ENCODE measurements around the gene MEGF11.

MEGF11 gene

DNA sequence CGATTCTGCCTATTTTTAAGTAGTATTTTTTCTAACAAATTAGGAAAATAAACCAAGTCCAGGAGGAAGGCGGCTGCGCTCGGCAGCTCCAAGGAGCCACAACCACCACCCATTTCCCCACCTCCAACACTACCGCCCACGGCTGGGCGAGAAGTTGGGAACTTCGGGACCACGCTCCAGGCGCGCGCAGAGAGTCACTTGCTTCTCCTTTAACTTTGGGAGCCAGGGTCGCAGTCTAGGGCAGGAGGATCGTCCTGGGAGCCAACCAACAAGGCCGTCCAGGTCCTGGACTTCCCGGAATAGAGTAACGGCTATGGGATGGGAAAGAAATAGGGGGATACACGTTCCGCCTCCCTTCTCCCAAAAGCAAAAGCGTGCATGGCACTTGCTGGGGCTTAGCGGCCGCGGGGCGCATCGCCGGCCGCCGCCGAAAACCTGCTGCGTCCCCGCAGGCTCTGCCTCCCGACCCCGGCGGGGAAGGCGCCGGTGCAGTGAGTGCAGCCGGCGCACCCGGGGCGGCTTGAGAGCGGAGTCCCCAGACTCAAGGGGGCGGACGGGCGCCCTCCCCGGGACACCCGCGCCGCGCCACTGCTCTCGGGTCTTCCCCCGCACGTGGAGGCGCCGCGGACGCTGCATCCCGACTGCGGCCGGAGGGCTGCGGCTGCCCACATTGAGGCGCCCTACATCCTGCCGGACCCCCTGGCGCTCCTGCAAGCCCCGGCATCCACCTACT lies 699 bp downstream of the MEGF11 start (continued):
- TF ChIP-seq ZNF521 (tag by site-specific recombination; IDR thresholded peaks at IDR 0.05) (no peak), ZNF510 (tag by site-specific recombination; IDR thresholded peaks at IDR 0.05; ENCODE audit: insufficient replicate concordance) (no peak), ZBTB11 (tag by site-specific recombination; conservative IDR thresholded peaks at IDR 0.05; ENCODE audit: low read depth) (peak; percentile 43), ZNF529 (tag by site-specific recombination; IDR thresholded peaks at IDR 0.05; ENCODE audit: insufficient replicate concordance) (no peak), IKZF3 (tag by site-specific recombination; IDR thresholded peaks at IDR 0.05) (no peak), ZNF133 (tag by site-specific recombination; IDR thresholded peaks at IDR 0.05) (no peak), ZNF624 (tag by site-specific recombination; IDR thresholded peaks at IDR 0.05) (no peak), ZNF391 (tag by site-specific recombination; IDR thresholded peaks at IDR 0.05; ENCODE audit: borderline replicate concordance, low read depth) (no peak), ZNF692 (tag by site-specific recombination; IDR thresholded peaks at IDR 0.05) (no peak), ZNF501 (tag by site-specific recombination; IDR thresholded peaks at IDR 0.05) (no peak), GFI1B (tag by site-specific recombination; IDR thresholded peaks at IDR 0.05) (no peak), PRDM2 (tag by site-specific recombination; IDR thresholded peaks at IDR 0.05; ENCODE audit: borderline replicate concordance) (no peak), ZNF398 (tag by site-specific recombination; IDR thresholded peaks at IDR 0.05) (peak; percentile 71), ZNF530 (tag by site-specific recombination; IDR thresholded peaks at IDR 0.05; ENCODE audit: low read depth) (no peak), ZNF10 (tag by site-specific recombination; IDR thresholded peaks at IDR 0.05) (no peak), ZFHX2 (tag by site-specific recombination; conservative IDR thresholded peaks at IDR 0.05) (peak; percentile 77)
- TF ChIP-seq, protein P1, sequence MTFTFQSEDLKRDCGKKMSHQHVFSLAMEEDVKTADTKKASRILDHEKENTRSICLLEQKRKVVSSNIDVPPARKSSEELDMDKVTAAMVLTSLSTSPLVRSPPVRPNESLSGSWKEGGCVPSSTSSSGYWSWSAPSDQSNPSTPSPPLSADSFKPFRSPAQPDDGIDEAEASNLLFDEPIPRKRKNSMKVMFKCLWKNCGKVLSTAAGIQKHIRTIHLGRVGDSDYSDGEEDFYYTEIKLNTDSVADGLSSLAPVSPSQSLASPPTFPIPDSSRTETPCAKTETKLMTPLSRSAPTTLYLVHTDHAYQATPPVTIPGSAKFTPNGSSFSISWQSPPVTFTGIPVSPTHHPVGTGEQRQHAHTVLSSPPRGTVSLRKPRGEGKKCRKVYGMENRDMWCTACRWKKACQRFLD (tag by site-specific recombination; IDR thresholded peaks at IDR 0.05), result no peak
- TF ChIP-seq, protein P2, sequence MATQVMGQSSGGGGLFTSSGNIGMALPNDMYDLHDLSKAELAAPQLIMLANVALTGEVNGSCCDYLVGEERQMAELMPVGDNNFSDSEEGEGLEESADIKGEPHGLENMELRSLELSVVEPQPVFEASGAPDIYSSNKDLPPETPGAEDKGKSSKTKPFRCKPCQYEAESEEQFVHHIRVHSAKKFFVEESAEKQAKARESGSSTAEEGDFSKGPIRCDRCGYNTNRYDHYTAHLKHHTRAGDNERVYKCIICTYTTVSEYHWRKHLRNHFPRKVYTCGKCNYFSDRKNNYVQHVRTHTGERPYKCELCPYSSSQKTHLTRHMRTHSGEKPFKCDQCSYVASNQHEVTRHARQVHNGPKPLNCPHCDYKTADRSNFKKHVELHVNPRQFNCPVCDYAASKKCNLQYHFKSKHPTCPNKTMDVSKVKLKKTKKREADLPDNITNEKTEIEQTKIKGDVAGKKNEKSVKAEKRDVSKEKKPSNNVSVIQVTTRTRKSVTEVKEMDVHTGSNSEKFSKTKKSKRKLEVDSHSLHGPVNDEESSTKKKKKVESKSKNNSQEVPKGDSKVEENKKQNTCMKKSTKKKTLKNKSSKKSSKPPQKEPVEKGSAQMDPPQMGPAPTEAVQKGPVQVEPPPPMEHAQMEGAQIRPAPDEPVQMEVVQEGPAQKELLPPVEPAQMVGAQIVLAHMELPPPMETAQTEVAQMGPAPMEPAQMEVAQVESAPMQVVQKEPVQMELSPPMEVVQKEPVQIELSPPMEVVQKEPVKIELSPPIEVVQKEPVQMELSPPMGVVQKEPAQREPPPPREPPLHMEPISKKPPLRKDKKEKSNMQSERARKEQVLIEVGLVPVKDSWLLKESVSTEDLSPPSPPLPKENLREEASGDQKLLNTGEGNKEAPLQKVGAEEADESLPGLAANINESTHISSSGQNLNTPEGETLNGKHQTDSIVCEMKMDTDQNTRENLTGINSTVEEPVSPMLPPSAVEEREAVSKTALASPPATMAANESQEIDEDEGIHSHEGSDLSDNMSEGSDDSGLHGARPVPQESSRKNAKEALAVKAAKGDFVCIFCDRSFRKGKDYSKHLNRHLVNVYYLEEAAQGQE (tag by site-specific recombination; IDR thresholded peaks at IDR 0.05), result no peak
- TF ChIP-seq, protein P3, sequence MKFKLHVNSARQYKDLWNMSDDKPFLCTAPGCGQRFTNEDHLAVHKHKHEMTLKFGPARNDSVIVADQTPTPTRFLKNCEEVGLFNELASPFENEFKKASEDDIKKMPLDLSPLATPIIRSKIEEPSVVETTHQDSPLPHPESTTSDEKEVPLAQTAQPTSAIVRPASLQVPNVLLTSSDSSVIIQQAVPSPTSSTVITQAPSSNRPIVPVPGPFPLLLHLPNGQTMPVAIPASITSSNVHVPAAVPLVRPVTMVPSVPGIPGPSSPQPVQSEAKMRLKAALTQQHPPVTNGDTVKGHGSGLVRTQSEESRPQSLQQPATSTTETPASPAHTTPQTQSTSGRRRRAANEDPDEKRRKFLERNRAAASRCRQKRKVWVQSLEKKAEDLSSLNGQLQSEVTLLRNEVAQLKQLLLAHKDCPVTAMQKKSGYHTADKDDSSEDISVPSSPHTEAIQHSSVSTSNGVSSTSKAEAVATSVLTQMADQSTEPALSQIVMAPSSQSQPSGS (tag by site-specific recombination; IDR thresholded peaks at IDR 0.05; ENCODE audit: low read depth), result no peak
